ENCODE measurements around the gene CDK15.

Gene CDK15

DNA sequence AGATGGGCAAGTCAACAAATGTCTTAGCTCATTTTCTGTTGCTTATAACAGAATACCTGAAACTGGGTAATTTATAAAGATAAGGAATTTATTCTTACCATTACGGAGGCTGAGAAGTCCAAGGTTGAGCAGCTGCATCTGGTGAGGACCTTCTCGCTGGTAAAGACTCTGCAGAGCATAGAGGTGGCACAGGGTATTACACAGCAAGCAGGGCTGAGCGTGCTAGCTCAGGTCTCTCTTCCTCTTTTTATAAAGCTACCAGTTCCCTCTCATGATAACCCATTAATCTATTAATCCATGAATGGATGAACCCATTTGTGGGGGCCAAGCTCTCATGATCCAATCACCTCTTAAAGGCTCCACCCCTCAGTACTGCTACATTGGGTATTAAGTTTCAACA, 109.1 kb downstream of the CDK15 start:
- no peak for DNase-seq

DNA sequence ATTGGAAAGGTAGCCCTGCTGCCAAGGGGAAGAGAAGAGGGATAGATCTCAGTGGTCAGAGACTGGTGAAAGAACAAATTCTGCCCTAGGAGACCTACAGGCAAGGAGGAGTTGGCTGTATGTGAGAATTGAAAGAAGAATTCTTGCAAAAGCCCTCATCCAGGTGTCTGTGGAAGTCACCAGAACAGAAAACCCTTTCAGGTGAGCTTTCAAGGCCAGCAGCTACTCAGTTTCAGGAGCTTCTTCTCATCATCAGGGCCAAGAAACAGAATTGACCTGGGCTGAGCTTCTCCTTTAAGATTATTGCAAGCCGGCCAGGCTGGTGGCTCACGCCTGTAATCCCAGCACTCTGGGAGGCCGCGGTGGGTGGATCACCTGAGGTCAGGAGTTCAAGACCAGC, 110.2 kb downstream of the CDK15 start:
- DNase-seq, result no peak

DNA sequence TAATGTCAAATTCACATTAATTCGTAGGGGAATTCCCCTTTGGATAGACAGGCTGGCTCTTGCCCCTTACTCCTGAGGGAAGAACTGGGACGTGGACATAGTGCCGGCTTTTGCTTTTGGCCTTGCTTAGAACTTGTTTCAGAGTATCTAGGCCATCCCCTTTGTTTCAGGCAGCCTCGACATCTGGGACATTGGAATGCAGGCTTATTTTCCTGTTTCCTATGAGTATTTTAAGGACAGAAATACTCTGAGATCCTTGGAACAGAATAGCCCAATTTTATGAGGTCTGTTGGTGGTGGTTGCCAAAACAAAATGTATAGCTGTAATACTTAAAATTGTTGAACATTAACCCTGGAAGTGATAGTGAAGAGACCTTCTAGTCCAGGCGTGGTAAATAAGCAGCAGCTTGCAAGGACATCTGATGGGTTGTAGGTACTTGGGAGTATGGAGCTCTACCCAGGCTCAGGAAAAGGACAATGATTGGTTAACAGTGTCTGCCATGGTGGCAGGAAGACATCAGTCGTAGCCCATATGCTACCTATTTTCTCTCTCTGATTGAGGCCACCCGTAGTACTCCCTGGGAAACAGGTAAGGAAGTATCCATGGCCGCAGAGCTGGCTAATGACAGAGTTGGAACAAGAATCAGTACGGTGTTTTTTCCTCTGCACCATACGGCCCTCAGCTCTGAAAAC, 112.4 kb downstream of the CDK15 start:
- DNase-seq, result no peak

DNA sequence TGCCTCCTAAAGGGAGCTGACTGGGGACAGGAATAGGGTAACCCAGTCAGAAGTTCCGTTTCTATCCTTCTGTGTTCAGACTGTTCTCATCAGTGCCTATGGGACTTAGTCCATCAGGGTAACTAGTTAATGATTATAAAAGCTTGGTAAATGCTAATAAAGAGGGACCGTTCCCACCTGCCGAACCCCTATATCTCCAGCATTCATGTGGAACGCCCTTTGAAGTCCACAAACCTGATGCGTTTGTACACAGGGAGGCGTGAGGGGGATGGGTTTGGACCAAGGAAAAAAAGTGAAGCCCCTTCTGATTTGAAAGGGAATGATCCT, 112.9 kb downstream of the CDK15 start:
- DNase-seq, result no peak

- no peak for DNase-seq
Observed at GRCh38 chr2:201923436-201924328, 117.3 kb downstream of the CDK15 start.

- no peak for DNase-seq
Observed at GRCh38 chr2:201924453-201924852, 118.1 kb downstream of the CDK15 start.

GRCh38 chr2:201925056-201925455, 118.7 kb downstream of the CDK15 start:
- no peak for DNase-seq

- no peak for DNase-seq
Observed at GRCh38 chr2:201926067-201926466, 119.7 kb downstream of the CDK15 start.

- no peak for DNase-seq
Observed at GRCh38 chr2:201928363-201928762, 122.0 kb downstream of the CDK15 start.

- DNase-seq, result no peak
Observed at GRCh38 chr2:201929281-201930026, 123.1 kb downstream of the CDK15 start.

DNA sequence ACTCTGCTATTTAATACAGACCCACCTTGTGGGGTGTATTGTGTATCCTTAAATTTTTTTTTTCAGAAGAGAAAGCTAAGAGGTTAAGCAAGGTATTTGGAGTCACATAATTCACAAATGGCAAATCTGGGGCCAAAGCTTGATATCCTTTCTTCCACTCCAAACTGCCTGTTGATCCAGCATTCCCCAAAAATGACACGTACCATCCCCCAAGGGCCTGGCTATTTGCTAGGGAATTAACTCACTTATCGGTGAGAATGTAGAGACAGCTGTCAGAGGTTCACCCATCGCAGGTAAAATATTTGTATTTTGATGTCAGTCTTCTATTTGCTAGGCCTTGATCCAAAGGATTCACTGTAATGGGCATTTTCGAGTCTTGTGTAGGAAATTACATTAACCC, 123.7 kb downstream of the CDK15 start:
- DNase-seq, result no peak

DNA sequence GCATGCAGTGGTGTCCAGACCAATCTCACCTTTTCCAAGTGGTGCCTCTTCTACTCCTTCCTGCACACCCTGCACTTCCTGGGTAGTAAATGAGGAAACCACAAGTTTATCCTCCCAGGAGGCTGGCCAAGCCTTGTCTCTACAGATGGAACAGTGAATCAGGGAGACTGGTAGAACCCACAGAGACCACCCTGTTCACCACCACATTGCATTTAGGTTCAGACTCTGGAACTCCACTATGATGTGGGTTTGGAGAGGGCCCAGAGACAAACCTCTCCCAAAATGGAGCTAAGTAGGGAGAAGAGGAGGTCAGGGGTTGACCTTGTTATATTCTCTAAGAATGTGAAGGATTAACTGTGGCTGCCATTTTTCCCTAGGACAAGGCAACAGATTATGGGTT, 124.5 kb downstream of the CDK15 start:
- no peak for DNase-seq

- DNase-seq, result no peak
Observed at GRCh38 chr2:201931475-201931874, 125.1 kb downstream of the CDK15 start.

DNA sequence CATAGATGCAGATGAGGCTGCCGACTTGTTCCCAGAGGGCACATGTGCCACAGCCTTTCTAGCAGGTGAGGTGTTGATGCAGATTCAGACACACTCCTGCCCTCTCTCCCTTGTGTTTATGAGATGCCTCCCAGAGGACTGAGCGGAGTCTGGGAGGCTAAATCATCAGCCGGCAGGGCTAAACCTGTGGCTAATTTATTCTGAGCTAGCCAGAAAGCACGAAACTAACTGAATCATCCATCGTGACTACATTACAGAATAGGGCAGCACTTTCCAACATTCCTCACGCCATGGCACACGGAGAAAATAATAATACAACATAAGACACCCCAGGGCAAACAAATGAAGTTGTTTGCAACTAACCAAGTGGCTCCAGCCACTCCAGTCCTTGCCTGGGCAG, 125.6 kb downstream of the CDK15 start:
- no peak for DNase-seq

- DNase-seq, result no peak
Observed at GRCh38 chr2:201932511-201932910, 126.2 kb downstream of the CDK15 start.

- no peak for DNase-seq
Observed at GRCh38 chr2:201933792-201934237, 127.5 kb downstream of the CDK15 start.

- DNase-seq, result no peak
Observed at GRCh38 chr2:201936817-201937216, 130.5 kb downstream of the CDK15 start.

DNA sequence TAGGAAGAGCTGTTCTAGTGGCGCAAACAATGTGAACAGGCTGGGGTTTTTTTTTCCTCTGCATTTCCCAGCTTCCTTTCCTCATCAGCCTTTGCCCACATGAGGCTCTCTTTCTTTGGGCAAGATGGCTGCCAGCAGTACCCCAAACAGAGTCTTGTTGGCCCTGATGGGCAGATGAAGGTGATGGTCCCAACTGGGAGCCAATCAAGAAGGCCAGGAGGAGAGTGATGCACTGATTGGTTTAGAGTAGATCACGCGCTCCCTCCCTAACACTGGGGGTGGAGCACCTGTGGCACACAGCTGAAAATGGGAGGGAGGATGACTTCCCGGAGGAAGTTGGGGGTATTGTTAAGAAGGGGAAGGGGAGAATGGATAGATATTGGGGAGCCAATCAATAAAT, 131.0 kb downstream of the CDK15 start:
- no peak for DNase-seq

DNA sequence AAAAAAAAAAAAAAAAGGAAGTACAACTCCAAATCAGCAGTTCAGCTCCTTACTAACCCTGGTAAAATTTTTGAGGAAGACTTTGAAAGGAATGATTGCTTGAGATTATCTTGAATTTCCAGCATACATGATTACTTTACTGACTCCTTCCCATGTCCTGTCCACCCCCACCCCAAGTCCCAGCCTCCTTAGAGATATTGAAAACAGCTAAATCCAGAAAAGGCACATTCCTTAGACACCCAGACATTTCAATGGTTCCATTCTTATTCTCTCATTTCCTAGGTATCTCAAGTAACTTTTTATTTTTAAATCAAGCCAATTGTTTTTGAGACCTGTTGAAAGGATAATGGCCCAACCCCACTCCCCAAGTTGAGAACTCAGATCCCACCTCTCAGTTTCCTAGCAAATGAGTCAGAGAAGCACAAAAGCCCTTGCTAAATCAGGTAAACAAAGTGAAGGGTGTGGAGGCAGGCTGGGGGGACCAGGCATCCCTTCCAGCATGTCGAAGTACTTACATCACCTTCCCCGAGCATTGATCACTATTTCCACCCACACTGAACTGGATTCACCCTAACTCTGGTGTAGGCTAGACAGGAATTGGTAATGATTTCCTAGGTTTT, 131.9 kb downstream of the CDK15 start:
- DNase-seq, result no peak

DNA sequence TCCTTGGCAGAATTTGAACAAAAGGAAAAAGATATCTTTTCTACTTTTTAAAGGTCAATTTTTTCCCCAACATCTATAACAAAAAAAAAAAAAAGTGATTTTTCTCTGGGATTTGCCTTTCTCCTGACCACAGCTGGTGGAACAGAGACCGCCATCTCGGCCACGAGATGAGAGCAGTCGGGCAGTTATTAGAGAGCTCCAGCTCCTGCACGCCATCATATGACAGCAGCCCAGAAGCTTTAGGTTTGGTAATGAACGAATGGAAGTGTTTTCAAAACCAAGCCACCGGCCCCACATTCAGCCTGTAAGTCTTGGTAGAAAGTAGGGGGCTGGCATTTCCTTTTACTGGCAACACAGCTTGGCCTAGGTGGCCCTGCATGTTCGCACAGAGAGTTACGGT, 132.4 kb downstream of the CDK15 start:
- no peak for DNase-seq

DNA sequence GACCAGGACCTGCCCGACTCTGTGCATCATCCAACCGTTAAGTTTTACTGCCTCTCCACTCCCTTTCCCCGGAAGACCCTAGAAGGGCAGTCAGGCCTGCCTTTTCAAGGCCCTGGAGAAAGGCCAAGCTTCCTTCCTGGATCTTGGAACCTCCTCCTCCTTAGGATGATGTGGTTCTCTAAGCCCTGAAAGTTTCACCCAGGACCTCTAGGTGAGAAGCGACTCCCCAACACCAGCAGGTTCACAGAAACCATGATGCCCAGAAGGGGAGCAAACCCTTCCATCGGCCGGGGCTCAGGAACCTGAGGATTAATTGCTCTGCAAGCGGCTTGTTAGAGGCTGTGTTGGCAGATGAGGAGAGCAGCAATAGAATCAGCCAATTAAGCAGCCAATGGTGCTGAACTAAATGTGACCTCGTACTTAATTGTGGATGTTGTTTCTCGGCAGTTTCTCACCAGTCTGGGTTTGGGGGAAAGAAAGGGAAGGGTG, 133.2 kb downstream of the CDK15 start:
- no peak for DNase-seq

DNA sequence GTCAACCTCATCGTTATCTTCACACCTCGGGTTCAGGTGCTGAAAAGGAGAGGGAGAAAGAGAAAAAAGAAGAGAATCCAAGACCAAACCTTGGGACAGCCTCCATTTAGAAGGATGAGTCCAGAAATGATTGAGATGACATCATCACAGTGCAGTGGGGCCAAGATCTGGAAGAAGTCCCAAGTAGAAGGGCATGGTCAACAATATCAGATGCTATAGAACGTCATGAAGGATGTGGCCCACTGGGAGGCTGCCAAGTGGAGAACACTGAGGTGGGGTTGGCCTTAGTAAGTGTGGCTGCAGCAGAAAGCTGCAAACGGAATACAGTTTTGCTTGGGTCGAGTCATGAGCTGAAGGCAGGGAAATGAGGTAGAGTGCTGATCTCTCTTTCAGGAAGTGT, 136.2 kb downstream of the CDK15 start:
- no peak for DNase-seq
